Measurements from ENCODE around the gene MELK.

DNA sequence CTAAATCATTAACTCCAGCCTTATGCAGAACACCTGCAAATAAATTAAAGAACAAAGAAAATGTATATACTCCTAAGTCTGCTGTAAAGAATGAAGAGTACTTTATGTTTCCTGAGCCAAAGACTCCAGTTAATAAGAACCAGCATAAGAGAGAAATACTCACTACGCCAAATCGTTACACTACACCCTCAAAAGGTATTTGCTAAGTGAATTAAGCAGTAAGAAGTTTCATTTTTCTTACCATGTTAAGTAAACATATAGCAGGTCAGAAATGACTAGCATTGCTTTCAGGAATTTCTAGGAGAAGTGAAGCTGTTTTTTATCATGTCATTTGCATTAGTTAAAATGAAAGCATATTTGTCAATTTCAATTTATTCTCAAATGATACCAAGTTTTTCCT is 92.7 kb downstream of the MELK start:
- TF ChIP-seq, protein P1, sequence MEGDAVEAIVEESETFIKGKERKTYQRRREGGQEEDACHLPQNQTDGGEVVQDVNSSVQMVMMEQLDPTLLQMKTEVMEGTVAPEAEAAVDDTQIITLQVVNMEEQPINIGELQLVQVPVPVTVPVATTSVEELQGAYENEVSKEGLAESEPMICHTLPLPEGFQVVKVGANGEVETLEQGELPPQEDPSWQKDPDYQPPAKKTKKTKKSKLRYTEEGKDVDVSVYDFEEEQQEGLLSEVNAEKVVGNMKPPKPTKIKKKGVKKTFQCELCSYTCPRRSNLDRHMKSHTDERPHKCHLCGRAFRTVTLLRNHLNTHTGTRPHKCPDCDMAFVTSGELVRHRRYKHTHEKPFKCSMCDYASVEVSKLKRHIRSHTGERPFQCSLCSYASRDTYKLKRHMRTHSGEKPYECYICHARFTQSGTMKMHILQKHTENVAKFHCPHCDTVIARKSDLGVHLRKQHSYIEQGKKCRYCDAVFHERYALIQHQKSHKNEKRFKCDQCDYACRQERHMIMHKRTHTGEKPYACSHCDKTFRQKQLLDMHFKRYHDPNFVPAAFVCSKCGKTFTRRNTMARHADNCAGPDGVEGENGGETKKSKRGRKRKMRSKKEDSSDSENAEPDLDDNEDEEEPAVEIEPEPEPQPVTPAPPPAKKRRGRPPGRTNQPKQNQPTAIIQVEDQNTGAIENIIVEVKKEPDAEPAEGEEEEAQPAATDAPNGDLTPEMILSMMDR (IDR thresholded peaks at IDR 0.05), result no peak
- TF ChIP-seq POLR2AphosphoS5 (IDR thresholded peaks at IDR 0.05), result no peak
- TF ChIP-seq POLR2A (IDR thresholded peaks at IDR 0.05), result no peak
